ENCODE results near the gene MRPS11. TPM values are rescaled to one million over a fixed set of nuclear protein-coding genes. Genes with fewer than 3 reads are reported as not detected.
"Not testable (repeated sequence)": the region's sequence is repeated elsewhere in the genome, so short reads cannot be mapped to it uniquely, and the experiment has no call there.

The MRPS11 gene
- total RNA-seq, 1 donor from 2014 or later: 56.3 TPM

- Mint-ChIP-seq H3K27ac (ENCODE audit: unreplicated experiment) (no peak overlapping the region), H3K27me3 (ENCODE audit: low read depth) (peaks cover 11% of the 10 kb centered on the region), H3K9me3 (no peaks in the 10 kb centered on the region), H3K4me3 (no peak overlapping the region), H3K36me3 (ENCODE audit: low read depth) (no peaks in the 10 kb centered on the region), H3K4me1 (no peaks in the 10 kb centered on the region)
- no peak for TF ChIP-seq CTCF (conservative IDR thresholded peaks at IDR 0.05)
- no peak for DNase-seq (ENCODE audit: low read depth, low spot score)
Measured at GRCh38 chr15:88456733-88457132, 10.8 kb upstream of the MRPS11 start.

GRCh38 chr15:88463870-88464532 lies 3.5 kb upstream of the MRPS11 start:
- no peak overlapping the region for H3K27ac Mint-ChIP-seq (ENCODE audit: unreplicated experiment)
- peaks cover 3% of the 10 kb centered on the region for H3K36me3 Mint-ChIP-seq (ENCODE audit: low read depth)
- peak overlapping the region; percentile 50 for H3K4me3 Mint-ChIP-seq
- no peak for TF ChIP-seq CTCF (conservative IDR thresholded peaks at IDR 0.05)
- H3K4me1 Mint-ChIP-seq: peaks cover 20% of the 10 kb centered on the region
- H3K9me3 Mint-ChIP-seq: no peaks in the 10 kb centered on the region
- no peak for DNase-seq (ENCODE audit: low read depth, low spot score)
- H3K27me3 Mint-ChIP-seq (ENCODE audit: low read depth): no peaks in the 10 kb centered on the region

GRCh38 chr15:88465633-88466224 lies 1.8 kb upstream of the MRPS11 start:
- no peak for DNase-seq (ENCODE audit: low read depth, low spot score)
- Mint-ChIP-seq H3K27me3 (ENCODE audit: low read depth) (no peaks in the 10 kb centered on the region), H3K4me1 (peaks cover 20% of the 10 kb centered on the region), H3K9me3 (no peaks in the 10 kb centered on the region), H3K4me3 (peak overlapping the region; percentile 97), H3K27ac (ENCODE audit: unreplicated experiment) (no peak overlapping the region), H3K36me3 (ENCODE audit: low read depth) (peaks cover 3% of the 10 kb centered on the region)
- TF ChIP-seq CTCF (conservative IDR thresholded peaks at IDR 0.05): no peak

GRCh38 chr15:88467935-88468528 lies 524 bp downstream of the MRPS11 start:
- Mint-ChIP-seq H3K9me3 (no peaks in the 10 kb centered on the region), H3K36me3 (ENCODE audit: low read depth) (peaks cover 5% of the 10 kb centered on the region), H3K4me3 (peak overlapping the region; percentile 97), H3K27ac (ENCODE audit: unreplicated experiment) (peak overlapping the region; percentile 100), H3K27me3 (ENCODE audit: low read depth) (no peaks in the 10 kb centered on the region), H3K4me1 (peaks cover 20% of the 10 kb centered on the region)
- TF ChIP-seq CTCF (conservative IDR thresholded peaks at IDR 0.05): no peak
- DNase-seq (ENCODE audit: low read depth, low spot score): no peak

- H3K36me3 Mint-ChIP-seq (ENCODE audit: low read depth); H3K27ac Mint-ChIP-seq (ENCODE audit: unreplicated experiment); H3K9me3 Mint-ChIP-seq; H3K27me3 Mint-ChIP-seq (ENCODE audit: low read depth); DNase-seq (ENCODE audit: low read depth, low spot score): not testable (repeated sequence)
- H3K4me1 Mint-ChIP-seq: peaks cover 20% of the 10 kb centered on the region
- peak overlapping the region; percentile 97 for H3K4me3 Mint-ChIP-seq
Measured at GRCh38 chr15:88468721-88469120, 1.2 kb downstream of the MRPS11 start.

- no peak for TF ChIP-seq CTCF (conservative IDR thresholded peaks at IDR 0.05)
- H3K4me1 Mint-ChIP-seq: peaks cover 20% of the 10 kb centered on the region
Measured at GRCh38 chr15:88469321-88469720, 1.8 kb downstream of the MRPS11 start.

More at GRCh38 chr15:88469321-88469720, 1.8 kb downstream of the MRPS11 start:
- Mint-ChIP-seq H3K9me3 (no peaks in the 10 kb centered on the region), H3K27ac (ENCODE audit: unreplicated experiment) (no peak overlapping the region), H3K27me3 (ENCODE audit: low read depth) (no peaks in the 10 kb centered on the region), H3K4me3 (peak overlapping the region; percentile 36), H3K36me3 (ENCODE audit: low read depth) (peaks cover 2% of the 10 kb centered on the region)
- no peak for DNase-seq (ENCODE audit: low read depth, low spot score)
